NCI-H146 treated with DMSO at 0.1 percent for 48 hours (cell line): ENCODE data around the gene CEACAM5.
"Not testable (repeated sequence)": the region's sequence is repeated elsewhere in the genome, so short reads cannot be mapped to it uniquely, and the experiment has no call there.

Source experiments
- DNase-seq: peaks from one replicate; lab custom pipeline; 2025; ENCODE audit not compliant: unreplicated experiment; lab: John Stamatoyannopoulos, UW

CEACAM5 gene

DNA sequence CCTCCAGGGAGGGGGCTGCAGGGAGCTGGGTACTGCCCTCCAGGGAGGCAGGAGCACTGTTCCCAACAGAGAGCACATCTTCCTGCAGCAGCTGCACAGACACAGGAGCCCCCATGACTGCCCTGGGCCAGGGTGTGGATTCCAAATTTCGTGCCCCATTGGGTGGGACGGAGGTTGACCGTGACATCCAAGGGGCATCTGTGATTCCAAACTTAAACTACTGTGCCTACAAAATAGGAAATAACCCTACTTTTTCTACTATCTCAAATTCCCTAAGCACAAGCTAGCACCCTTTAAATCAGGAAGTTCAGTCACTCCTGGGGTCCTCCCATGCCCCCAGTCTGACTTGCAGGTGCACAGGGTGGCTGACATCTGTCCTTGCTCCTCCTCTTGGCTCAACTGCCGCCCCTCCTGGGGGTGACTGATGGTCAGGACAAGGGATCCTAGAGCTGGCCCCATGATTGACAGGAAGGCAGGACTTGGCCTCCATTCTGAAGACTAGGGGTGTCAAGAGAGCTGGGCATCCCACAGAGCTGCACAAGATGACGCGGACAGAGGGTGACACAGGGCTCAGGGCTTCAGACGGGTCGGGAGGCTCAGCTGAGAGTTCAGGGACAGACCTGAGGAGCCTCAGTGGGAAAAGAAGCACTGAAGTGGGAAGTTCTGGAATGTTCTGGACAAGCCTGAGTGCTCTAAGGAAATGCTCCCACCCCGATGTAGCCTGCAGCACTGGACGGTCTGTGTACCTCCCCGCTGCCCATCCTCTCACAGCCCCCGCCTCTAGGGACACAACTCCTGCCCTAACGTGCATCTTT, 7.8 kb upstream of the CEACAM5 start:
- DNase-seq, result no peak

DNA sequence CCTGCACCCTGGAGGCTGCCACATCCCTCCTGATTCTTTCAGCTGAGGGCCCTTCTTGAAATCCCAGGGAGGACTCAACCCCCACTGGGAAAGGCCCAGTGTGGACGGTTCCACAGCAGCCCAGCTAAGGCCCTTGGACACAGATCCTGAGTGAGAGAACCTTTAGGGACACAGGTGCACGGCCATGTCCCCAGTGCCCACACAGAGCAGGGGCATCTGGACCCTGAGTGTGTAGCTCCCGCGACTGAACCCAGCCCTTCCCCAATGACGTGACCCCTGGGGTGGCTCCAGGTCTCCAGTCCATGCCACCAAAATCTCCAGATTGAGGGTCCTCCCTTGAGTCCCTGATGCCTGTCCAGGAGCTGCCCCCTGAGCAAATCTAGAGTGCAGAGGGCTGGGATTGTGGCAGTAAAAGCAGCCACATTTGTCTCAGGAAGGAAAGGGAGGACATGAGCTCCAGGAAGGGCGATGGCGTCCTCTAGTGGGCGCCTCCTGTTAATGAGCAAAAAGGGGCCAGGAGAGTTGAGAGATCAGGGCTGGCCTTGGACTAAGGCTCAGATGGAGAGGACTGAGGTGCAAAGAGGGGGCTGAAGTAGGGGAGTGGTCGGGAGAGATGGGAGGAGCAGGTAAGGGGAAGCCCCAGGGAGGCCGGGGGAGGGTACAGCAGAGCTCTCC, 6.9 kb upstream of the CEACAM5 start:
- no peak for DNase-seq

DNA sequence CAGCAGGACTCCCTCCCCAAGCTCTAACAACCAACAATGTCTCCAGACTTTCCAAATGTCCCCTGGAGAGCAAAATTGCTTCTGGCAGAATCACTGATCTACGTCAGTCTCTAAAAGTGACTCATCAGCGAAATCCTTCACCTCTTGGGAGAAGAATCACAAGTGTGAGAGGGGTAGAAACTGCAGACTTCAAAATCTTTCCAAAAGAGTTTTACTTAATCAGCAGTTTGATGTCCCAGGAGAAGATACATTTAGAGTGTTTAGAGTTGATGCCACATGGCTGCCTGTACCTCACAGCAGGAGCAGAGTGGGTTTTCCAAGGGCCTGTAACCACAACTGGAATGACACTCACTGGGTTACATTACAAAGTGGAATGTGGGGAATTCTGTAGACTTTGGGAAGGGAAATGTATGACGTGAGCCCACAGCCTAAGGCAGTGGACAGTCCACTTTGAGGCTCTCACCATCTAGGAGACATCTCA, 6.2 kb upstream of the CEACAM5 start:
- DNase-seq, result no peak

DNA sequence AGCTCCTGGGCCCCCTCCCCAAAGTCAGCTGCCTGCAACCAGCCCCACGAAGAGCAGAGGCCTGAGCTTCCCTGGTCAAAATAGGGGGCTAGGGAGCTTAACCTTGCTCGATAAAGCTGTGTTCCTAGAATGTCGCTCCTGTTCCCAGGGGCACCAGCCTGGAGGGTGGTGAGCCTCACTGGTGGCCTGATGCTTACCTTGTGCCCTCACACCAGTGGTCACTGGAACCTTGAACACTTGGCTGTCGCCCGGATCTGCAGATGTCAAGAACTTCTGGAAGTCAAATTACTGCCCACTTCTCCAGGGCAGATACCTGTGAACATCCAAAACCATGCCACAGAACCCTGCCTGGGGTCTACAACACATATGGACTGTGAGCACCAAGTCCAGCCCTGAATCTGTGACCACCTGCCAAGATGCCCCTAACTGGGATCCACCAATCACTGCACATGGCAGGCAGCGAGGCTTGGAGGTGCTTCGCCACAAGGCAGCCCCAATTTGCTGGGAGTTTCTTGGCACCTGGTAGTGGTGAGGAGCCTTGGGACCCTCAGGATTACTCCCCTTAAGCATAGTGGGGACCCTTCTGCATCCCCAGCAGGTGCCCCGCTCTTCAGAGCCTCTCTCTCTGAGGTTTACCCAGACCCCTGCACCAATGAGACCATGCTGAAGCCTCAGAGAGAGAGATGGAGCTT, 4.7 kb upstream of the CEACAM5 start:
- DNase-seq, result no peak

DNA sequence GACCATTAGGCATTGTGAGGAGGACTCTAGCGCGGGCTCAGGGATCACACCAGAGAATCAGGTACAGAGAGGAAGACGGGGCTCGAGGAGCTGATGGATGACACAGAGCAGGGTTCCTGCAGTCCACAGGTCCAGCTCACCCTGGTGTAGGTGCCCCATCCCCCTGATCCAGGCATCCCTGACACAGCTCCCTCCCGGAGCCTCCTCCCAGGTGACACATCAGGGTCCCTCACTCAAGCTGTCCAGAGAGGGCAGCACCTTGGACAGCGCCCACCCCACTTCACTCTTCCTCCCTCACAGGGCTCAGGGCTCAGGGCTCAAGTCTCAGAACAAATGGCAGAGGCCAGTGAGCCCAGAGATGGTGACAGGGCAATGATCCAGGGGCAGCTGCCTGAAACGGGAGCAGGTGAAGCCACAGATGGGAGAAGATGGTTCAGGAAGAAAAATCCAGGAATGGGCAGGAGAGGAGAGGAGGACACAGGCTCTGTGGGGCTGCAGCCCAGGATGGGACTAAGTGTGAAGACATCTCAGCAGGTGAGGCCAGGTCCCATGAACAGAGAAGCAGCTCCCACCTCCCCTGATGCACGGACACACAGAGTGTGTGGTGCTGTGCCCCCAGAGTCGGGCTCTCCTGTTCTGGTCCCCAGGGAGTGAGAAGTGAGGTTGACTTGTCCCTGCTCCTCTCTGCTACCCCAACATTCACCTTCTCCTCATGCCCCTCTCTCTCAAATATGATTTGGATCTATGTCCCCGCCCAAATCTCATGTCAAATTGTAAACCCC, 2.8 kb upstream of the CEACAM5 start:
- no peak for DNase-seq

DNA sequence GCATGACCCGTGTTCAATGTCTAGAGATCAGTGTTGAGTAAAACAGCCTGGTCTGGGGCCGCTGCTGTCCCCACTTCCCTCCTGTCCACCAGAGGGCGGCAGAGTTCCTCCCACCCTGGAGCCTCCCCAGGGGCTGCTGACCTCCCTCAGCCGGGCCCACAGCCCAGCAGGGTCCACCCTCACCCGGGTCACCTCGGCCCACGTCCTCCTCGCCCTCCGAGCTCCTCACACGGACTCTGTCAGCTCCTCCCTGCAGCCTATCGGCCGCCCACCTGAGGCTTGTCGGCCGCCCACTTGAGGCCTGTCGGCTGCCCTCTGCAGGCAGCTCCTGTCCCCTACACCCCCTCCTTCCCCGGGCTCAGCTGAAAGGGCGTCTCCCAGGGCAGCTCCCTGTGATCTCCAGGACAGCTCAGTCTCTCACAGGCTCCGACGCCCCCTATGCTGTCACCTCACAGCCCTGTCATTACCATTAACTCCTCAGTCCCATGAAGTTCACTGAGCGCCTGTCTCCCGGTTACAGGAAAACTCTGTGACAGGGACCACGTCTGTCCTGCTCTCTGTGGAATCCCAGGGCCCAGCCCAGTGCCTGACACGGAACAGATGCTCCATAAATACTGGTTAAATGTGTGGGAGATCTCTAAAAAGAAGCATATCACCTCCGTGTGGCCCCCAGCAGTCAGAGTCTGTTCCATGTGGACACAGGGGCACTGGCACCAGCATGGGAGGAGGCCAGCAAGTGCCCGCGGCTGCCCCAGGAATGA, 1.5 kb upstream of the CEACAM5 start:
- DNase-seq, result peak; percentile 40

DNA sequence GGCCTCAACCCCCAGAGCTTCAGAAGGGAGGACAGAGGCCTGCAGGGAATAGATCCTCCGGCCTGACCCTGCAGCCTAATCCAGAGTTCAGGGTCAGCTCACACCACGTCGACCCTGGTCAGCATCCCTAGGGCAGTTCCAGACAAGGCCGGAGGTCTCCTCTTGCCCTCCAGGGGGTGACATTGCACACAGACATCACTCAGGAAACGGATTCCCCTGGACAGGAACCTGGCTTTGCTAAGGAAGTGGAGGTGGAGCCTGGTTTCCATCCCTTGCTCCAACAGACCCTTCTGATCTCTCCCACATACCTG, 969 bp upstream of the CEACAM5 start:
- DNase-seq, result no peak

DNA sequence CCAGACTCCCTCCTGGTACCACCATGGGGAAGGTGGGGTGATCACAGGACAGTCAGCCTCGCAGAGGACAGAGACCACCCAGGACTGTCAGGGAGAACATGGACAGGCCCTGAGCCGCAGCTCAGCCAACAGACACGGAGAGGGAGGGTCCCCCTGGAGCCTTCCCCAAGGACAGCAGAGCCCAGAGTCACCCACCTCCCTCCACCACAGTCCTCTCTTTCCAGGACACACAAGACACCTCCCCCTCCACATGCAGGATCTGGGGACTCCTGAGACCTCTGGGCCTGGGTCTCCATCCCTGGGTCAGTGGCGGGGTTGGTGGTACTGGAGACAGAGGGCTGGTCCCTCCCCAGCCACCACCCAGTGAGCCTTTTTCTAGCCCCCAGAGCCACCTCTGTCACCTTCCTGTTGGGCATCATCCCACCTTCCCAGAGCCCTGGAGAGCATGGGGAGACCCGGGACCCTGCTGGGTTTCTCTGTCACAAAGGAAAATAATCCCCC, 505 bp upstream of the CEACAM5 start:
- DNase-seq, result no peak

DNA sequence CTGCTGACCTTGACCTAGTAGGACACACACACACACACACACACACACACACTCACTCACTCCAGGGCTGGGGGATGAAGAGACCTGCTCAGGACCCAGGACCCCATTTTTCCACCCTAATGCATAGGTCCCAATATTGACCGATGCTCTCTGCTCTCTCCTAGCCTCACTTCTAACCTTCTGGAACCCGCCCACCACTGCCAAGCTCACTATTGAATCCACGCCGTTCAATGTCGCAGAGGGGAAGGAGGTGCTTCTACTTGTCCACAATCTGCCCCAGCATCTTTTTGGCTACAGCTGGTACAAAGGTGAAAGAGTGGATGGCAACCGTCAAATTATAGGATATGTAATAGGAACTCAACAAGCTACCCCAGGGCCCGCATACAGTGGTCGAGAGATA, 1.1 kb downstream of the CEACAM5 start:
- not testable (repeated sequence) for DNase-seq

DNA sequence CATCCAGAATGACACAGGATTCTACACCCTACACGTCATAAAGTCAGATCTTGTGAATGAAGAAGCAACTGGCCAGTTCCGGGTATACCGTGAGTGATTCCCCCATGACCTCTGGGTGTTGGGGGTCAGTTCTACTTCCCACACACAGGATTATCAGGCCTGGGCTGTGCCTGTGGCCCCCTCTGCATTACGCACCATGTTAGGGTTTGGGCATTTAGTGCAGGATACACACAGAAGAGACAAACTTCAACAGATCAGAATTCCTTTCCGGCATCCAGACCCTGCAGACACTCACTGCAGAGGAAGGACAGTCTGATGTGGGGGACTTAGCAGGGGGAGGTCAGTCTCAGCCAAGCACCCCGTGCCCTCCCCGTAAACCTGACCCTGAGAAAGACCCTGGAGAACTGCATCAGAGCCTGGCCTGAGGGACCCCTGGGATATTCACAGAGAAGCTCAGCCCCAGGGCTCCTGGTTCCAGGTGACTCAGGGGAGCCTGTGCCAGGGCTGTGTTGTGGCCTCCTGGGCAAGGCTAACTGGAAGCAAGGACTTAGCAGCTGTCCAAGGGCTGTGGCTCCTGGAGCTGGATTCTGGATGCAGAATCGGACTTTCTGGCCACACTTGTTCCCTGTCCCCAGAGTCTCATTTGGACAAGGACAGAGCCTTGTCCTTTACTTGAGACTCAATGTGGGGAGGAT, 1.7 kb downstream of the CEACAM5 start:
- no peak for DNase-seq

DNA sequence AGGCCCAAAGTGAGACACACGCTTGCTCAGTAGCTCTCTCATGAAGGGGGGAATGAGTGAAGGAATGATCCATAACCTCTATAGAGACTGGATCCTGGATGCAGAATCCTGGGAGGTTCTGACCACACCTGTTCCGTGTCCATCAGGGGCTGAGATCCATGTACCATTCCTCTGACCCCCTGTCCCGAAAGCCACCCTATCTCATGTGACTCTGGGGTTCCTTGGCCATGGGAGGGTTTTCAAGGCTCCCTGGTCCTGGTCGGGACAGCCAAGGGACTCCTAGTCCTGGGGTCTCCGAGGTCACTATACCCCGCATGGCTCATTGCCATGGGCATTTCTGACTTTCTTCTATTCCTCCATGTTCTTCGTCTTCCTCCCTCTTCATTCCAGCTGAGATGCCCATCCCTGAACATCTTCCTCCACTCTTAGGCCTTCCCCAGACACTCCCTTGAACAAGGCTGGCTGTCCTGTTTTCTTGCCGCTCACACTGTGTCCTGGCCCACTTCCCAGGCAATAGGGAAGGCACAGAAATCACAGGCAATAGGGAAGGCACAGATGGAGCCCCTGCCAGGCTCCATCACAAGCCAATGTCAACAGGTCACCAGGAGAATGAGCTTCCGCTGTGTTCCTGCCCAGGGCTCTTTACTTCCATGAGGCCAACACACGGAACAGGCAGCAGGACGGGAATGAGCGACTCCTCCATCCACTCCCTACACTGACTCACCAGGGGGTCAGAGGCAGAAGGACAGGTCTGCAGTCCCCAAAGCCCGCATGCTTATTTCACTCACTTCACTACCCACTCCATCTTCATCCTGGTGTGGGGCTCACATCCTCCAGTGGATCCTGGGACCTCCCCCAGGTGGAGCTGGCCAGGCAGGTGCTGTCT, 3.2 kb downstream of the CEACAM5 start:
- DNase-seq, result no peak

DNA sequence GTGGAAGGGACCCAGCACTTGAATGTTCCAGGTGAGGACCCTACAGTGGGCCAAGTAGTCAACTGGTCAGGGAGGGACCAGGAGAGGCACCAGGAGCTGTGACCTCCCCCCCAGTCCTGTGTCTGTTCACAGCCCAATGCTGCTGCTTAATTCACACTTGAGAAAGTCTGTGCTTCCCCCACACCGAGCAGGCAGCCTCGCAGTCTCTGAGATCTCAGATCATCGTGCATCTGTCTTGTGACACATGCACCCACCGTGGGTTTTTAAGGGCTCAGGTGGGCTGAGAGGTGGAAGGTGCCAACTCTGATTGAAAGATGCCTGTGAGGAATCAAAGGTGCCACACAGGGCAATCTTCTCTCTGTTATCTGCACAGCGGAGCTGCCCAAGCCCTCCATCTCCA, 6.2 kb downstream of the CEACAM5 start:
- DNase-seq, result no peak

DNA sequence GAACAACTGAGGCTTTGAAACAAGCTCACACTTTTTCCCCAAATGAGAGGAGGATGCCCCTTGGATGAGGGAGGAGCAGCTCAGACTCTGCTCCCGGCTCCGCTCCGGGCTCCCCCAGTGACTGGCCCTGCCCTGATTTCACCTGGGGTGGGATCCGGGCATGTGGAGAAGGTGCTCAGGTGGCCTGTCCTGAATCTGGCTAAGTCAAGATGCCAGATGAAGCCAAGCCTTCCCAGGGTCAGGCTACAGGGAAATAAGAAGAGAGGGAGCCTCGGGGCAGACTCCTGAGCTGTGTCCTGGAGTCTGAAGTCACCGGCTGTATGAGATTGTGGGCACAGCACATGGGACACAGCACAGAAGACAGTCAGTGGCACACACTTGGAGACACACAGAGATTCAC, 10.3 kb downstream of the CEACAM5 start:
- DNase-seq, result no peak

DNA sequence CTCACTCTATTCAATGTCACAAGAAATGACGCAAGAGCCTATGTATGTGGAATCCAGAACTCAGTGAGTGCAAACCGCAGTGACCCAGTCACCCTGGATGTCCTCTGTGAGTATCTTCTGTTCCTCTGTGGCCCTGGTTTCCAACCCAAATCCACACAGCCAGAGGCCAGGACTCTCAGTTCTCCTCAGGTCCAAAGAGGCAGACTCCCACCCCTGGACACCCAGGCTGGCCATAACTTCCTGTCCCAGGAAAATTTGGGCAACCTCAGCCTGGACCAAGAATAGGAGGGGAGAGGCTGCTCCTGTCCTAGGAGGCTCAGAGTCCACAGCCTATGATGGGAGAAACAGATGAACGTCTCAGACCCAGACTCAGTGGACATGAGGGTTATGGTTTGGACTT, 11.7 kb downstream of the CEACAM5 start:
- DNase-seq, result no peak

DNA sequence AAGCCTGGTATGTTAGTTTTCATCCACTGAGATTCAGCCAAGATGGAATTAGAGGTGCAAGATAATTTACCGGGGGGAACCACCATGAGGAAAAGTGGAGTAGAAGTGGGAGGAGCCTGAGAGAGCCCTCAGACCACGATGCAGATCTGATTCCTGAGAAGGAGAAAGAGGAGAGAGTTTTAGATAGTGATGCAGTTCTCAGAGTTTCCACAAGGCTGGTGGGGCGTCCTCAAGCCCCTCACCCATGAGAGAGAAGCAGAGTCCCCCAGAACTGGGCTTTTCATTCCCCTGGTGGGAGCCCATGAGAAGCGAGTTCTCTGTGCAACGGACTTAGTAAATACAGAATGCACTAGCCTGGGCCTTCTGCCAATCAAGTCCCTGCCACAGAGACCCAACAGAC, 18.1 kb downstream of the CEACAM5 start:
- no peak for DNase-seq

DNA sequence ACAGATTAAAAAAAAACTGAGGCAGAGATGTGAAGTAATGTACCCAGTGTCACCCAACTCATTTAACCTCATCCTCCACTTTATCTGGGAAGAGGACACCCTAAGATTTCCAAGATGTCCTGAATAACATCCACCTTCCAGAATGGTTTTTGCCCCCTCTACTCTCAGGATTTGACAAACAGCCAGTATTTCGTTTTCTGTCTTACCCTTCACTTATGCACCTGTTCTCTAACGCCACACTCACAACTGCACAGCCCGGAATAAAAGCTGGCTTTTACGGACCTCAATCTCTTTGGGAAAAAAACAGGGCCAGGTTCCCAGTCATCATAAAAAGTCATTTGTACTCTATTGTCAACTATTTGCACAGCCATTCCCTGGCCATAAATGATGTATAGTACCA, 25.7 kb downstream of the CEACAM5 start:
- no peak for DNase-seq

DNA sequence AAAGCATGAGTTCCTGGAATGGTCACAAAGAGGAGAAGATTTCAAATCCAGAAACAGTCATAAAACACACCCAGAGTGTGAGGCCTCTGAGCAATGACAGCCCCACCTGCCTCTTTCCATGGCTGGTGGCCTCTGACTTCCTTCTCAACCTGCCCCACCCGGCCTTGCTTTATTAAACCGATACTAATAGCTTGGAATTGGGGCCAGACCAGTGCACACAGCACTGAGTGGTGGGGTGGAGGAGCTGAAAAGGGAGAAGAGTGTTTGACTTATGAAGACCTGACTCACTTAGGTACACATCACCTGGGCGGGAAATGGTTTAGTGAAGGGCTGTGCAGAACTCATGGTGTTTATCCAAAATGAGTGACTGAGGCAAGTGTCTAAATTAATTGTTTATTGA, 26.2 kb downstream of the CEACAM5 start:
- DNase-seq, result peak; percentile 61

DNA sequence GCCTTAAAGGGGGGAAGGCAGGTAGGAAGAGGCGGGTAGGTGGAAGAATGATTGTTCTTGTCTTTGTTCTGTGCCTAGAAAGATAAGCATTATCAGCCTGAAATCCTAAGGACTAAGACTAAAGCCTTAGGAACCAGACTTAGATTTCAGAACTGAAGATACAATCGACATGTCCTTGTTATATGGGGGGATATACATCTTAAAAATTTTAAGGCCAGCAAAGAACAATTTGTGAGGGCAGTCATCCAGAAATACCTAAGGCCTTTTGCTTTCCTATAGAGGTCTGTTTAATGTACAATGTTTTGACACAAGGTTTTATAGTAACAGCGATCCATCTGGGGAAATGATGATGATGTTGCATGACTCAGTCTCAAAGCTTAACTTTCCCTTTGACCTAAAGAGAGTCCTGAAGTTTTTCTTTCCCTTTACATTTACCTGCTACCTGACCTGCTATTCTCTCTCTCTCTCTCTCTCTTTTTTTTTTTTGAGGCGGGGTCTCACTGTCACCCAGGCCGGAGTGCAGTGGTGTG, 26.7 kb downstream of the CEACAM5 start:
- DNase-seq, result no peak

DNA sequence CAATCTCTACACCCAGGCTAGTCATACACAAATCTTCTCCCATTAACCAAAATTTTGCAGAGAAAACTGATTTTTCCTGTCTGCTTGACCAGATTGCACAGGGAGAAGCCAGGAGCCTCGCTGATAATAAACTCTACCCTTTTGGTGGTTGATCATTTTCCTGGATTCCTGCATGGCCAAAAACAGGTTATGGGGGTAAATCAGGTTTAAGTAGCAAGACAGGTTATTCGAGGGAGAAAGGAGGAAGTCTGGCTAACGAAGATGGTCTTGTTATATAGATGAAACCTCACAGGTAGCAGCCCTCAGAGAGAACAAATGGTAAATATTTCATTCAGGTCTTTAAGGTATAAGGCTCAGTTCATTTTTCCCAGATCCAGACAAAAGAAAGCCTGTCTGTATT, 30.9 kb downstream of the CEACAM5 start:
- DNase-seq, result no peak
